IMR-90 (cell line): Measurements from ENCODE around the gene TSPEAR. TPM values are rescaled to one million over a fixed set of nuclear protein-coding genes. Genes with fewer than 3 reads are reported as not detected.

Source experiments
- ATAC-seq: fragments of 200-7000 bp; cut with Tn5 transposase; 2 replicates; pipeline ENCODE4 v1.9.1; 2020; ENCODE audit warnings: low read depth, mild to moderate bottlenecking, moderate library complexity
- BruUV-seq: library from RNA; stranded (reverse); fragments of 400-500 nt; replicated peaks from 2 replicates; lab custom pipeline; 2021; lab: Mats Ljungman, UMichigan
- CTCF ChIA-PET: fragments of 300-600 bp; formaldehyde crosslinking; extraction: SDS; loops from one replicate; lab custom pipeline; 2021; ENCODE audit warnings: antibody characterized with exemption; lab: Yijun Ruan, JAX
- POLR2A ChIA-PET: fragments of 300-600 bp; sonication (Branson Sonifier 250); formaldehyde crosslinking; loops from one replicate; lab custom pipeline; 2022; ENCODE audit warnings: antibody characterized with exemption; ENCODE audit not compliant: unreplicated experiment; lab: Charles Lee
- DNase-seq: peaks from one replicate; pipeline ENCODE4 v3.0.0; 2013
- H2AFZ ChIP-seq: replicated peaks from 2 replicates; pipeline ENCODE3; 2013; ENCODE audit warnings: low read length, mild to moderate bottlenecking; ENCODE audit not compliant: poor library complexity
- H2AK5ac ChIP-seq: 2 replicates; pipeline ENCODE4 v1.6.1; 2013; ENCODE audit warnings: low read depth, low read length, inconsistent platforms
- H2AK9ac ChIP-seq: replicated peaks from 2 replicates; pipeline ENCODE3; 2013; ENCODE audit warnings: mild to moderate bottlenecking, low read depth, low read length, moderate library complexity; ENCODE audit not compliant: poor library complexity
- H2BK120ac ChIP-seq: 2 replicates; pipeline ENCODE4 v1.6.1; 2013; ENCODE audit warnings: low read depth, low read length, inconsistent platforms
- H2BK15ac ChIP-seq: 3 replicates; pipeline ENCODE4 v1.6.1; 2013; ENCODE audit warnings: low read depth, low read length, inconsistent platforms
- H2BK20ac ChIP-seq: 2 replicates; pipeline ENCODE4 v1.6.1; 2013; ENCODE audit warnings: low read depth, mild to moderate bottlenecking, inconsistent platforms, low read length, moderate library complexity
- H2BK5ac ChIP-seq: 2 replicates; pipeline ENCODE4 v1.6.1; 2013; ENCODE audit warnings: mild to moderate bottlenecking, low read depth, low read length, inconsistent platforms; ENCODE audit not compliant: poor library complexity, severe bottlenecking
- H3K14ac ChIP-seq: replicated peaks from 2 replicates; pipeline ENCODE4 v1.6.1; 2013; ENCODE audit warnings: low read depth, low read length, inconsistent platforms
- H3K18ac ChIP-seq: 2 replicates; pipeline ENCODE4 v1.6.1; 2013; ENCODE audit warnings: low read depth, low read length, control low read depth
- H3K23ac ChIP-seq: 2 replicates; pipeline ENCODE4 v1.6.1; 2013; ENCODE audit warnings: low read depth, low read length, inconsistent platforms
- H3K27ac ChIP-seq: 2 replicates; pipeline ENCODE4 v1.5.1; 2013; ENCODE audit warnings: mild to moderate bottlenecking, control low read depth, low read length; ENCODE audit not compliant: insufficient read depth
- H3K27me3 ChIP-seq: 2 replicates; pipeline ENCODE4 v1.6.1; 2013; ENCODE audit warnings: low read length; ENCODE audit not compliant: control insufficient read depth, insufficient read depth
- H3K36me3 ChIP-seq: 2 replicates; pipeline ENCODE4 v1.6.1; 2013; ENCODE audit warnings: low read length, mixed read lengths; ENCODE audit not compliant: control insufficient read depth, insufficient read depth
- H3K4ac ChIP-seq: 2 replicates; pipeline ENCODE4 v1.6.1; 2013; ENCODE audit warnings: low read depth, low read length, inconsistent platforms
- H3K4me1 ChIP-seq: 2 replicates; pipeline ENCODE4 v1.6.1; 2013; ENCODE audit warnings: low read length, mixed read lengths; ENCODE audit not compliant: control insufficient read depth, insufficient read depth
- H3K4me2 ChIP-seq: 2 replicates; pipeline ENCODE4 v1.6.1; 2013; ENCODE audit warnings: low read depth, mild to moderate bottlenecking, control low read depth, low read length, moderate library complexity
- H3K4me3 ChIP-seq: 2 replicates; pipeline ENCODE4 v1.5.1; 2013; ENCODE audit warnings: low read depth, mild to moderate bottlenecking, control low read depth, low read length, moderate library complexity; ENCODE audit not compliant: insufficient read depth
- H3K56ac ChIP-seq: 2 replicates; pipeline ENCODE4 v1.6.1; 2013; ENCODE audit warnings: low read length, inconsistent platforms; ENCODE audit not compliant: insufficient read depth; ENCODE audit errors: extremely low read depth
- H3K79me1 ChIP-seq, 2 experiments: 2 replicates each; pipeline ENCODE4 v1.6.1; 2013; ENCODE audit warnings: low read length in 2 of 2, inconsistent platforms in 1 of 2, low read depth in 1 of 2
- H3K9ac ChIP-seq: 2 replicates; pipeline ENCODE4 v1.6.1; 2013; ENCODE audit warnings: low read depth, low read length, control low read depth
- H3K9me1 ChIP-seq: 2 replicates; pipeline ENCODE4 v1.6.1; 2013; ENCODE audit warnings: low read length, inconsistent platforms; ENCODE audit not compliant: insufficient read depth
- H3K9me3 ChIP-seq: 2 replicates; pipeline ENCODE4 v1.6.1; 2013; ENCODE audit warnings: low read length; ENCODE audit not compliant: control insufficient read depth, insufficient read depth
- H4K20me1 ChIP-seq: 2 replicates; pipeline ENCODE4 v1.6.1; 2013; ENCODE audit warnings: low read length, inconsistent platforms; ENCODE audit not compliant: insufficient read depth
- H4K5ac ChIP-seq: 2 replicates; pipeline ENCODE4 v1.6.1; 2013; ENCODE audit warnings: mild to moderate bottlenecking, low read depth, low read length, control low read depth
- H4K8ac ChIP-seq, 2 experiments: 2 replicates each; pipeline ENCODE4 v1.6.1; 2013; ENCODE audit warnings: low read depth in 2 of 2, low read length in 2 of 2, control low read depth in 1 of 2, inconsistent platforms in 1 of 2
- H4K91ac ChIP-seq: 2 replicates; pipeline ENCODE4 v1.6.1; 2013; ENCODE audit warnings: low read depth, low read length, inconsistent platforms; ENCODE audit not compliant: insufficient read depth
- BHLHE40 ChIP-seq: fragments of 150-350 bp; IDR thresholded peaks from 2 replicates; pipeline ENCODE4 v1.6.1; 2016; ENCODE audit warnings: mild to moderate bottlenecking, low read depth, low read length
- CEBPB ChIP-seq: IDR thresholded peaks from 2 replicates; pipeline ENCODE4 v1.6.1; 2012; ENCODE audit warnings: low read depth, low read length, improper control_type of control experiment
- CHD1 ChIP-seq: IDR thresholded peaks from 2 replicates; pipeline ENCODE4 v1.6.1; 2012; ENCODE audit warnings: low read depth, low read length, improper control_type of control experiment
- FOS ChIP-seq: fragments of 150-350 bp; IDR thresholded peaks from 2 replicates; pipeline ENCODE4 v1.6.1; 2016; ENCODE audit warnings: low read depth, low read length
- MAFK ChIP-seq: IDR thresholded peaks from 2 replicates; pipeline ENCODE4 v1.6.1; 2012; ENCODE audit warnings: low read depth, low read length, improper control_type of control experiment
- MAZ ChIP-seq: IDR thresholded peaks from 2 replicates; pipeline ENCODE4 v1.6.1; 2012; ENCODE audit warnings: low read depth, mild to moderate bottlenecking, low read length, improper control_type of control experiment, moderate library complexity, borderline replicate concordance
- MXI1 ChIP-seq: IDR thresholded peaks from 2 replicates; pipeline ENCODE4 v1.6.1; 2012; ENCODE audit warnings: low read depth, mild to moderate bottlenecking, low read length, moderate library complexity, borderline replicate concordance
- NFE2L2 ChIP-seq: fragments of 150-350 bp; IDR thresholded peaks from 2 replicates; pipeline ENCODE4 v1.6.1; 2016; ENCODE audit warnings: low read depth, mild to moderate bottlenecking, low read length
- POLR2A ChIP-seq: IDR thresholded peaks from 2 replicates; pipeline ENCODE4 v1.6.1; 2012; ENCODE audit warnings: mild to moderate bottlenecking, low read depth, low read length
- RAD21 ChIP-seq: IDR thresholded peaks from 2 replicates; pipeline ENCODE4 v1.6.1; 2012; ENCODE audit warnings: low read length, improper control_type of control experiment
- RCOR1 ChIP-seq: IDR thresholded peaks from 2 replicates; pipeline ENCODE4 v1.6.1; 2012; ENCODE audit warnings: mild to moderate bottlenecking, low read length, improper control_type of control experiment; ENCODE audit not compliant: insufficient replicate concordance
- RFX5 ChIP-seq: IDR thresholded peaks from 2 replicates; pipeline ENCODE4 v1.8.0; 2012; ENCODE audit warnings: low read depth, mild to moderate bottlenecking, low read length, moderate library complexity
- SMC3 ChIP-seq: fragments of 150-350 bp; IDR thresholded peaks from 2 replicates; pipeline ENCODE4 v1.6.1; 2016; ENCODE audit warnings: low read depth, mild to moderate bottlenecking, antibody characterized with exemption, low read length, moderate library complexity
- WGBS, 2 experiments: methylation state at CpG; one replicate each; pipeline versions ENCODE4 v1.1.5 to v1.1.7; 2013; ENCODE audit warnings: missing lambda C conversion rate in 2 of 2; ENCODE audit not compliant: insufficient read length in 1 of 2; ENCODE audit errors: extremely low coverage in 2 of 2; 5-methylcytosine and 5-hydroxymethylcytosine counted together
- dilution Hi-C: fragments of 300-500 bp; cut with HindIII; formaldehyde crosslinking; loops from one replicate; pipeline ENCODE4 v1.14.3; 2018; ENCODE audit warnings: low sequenced_read_pairs; ENCODE audit not compliant: unreplicated experiment
- in situ Hi-C: fragments of 300-500 bp; cut with MboI; formaldehyde crosslinking; loops from 3 replicates; pipeline ENCODE4 v1.14.3; 2019; ENCODE audit warnings: low sequenced_read_pairs, inconsistent platforms, mixed read lengths
- intact Hi-C: fragments of 100-400 bp; cut with micrococcal nuclease; formaldehyde crosslinking; loops from 2 replicates; pipeline ENCODE4 v1.10.0; 2022
- polyA plus RNA-seq, 3 experiments: library from polyadenylated mRNA; depleted of rRNA; stranded (reverse); fragments of >200 nt; gene quantifications; 2 replicates each; pipeline ENCODE4 v1.2.3, GENCODE V29; 2012; ENCODE audit warnings: low replicate concordance in 1 of 3
- total RNA-seq: library from RNA; depleted of rRNA; stranded (reverse); fragments of >200 nt; gene quantifications from 2 replicates; pipeline ENCODE4 v1.2.3, GENCODE V29; 2012
- TF ChIP-seq, protein P1 (sequence below): fragments of 150-350 bp; IDR thresholded peaks from 2 replicates; pipeline ENCODE4 v1.6.1; 2016; ENCODE audit warnings: low read depth, mild to moderate bottlenecking, low read length, moderate library complexity, borderline replicate concordance
- TF ChIP-seq, protein P2 (sequence below): fragments of 150-350 bp; IDR thresholded peaks from 2 replicates; pipeline ENCODE4 v1.6.1; 2017; ENCODE audit warnings: mild to moderate bottlenecking, antibody characterized with exemption, low read length, low read depth
- TF ChIP-seq, protein P3 (sequence below): conservative IDR thresholded peaks from 2 replicates; pipeline ENCODE4 v1.5.1; 2012; ENCODE audit warnings: mild to moderate bottlenecking, low read depth, low read length, improper control_type of control experiment

The TSPEAR gene
- total and polyA plus RNA-seq, 2 of the 4 experiments (the other 2 are of a cell fraction) = not detected

DNA sequence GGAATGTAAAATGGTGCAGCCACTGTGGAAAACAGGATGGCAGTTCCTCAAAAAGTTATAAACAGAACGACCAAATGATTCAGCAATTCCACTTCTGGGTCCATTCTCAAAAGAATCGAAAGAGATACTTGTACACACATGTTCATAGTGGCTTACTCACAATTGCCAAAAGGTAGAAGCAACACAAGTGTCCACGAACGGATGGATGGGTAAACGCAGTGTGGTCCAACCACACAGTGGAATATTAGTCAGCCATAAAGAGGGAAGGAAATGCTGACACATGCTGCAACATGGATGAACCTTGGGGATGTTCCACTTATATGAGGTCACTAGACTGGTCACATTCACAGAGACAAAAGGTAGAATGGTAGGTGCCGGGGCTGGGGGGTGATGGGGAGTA lies 176.7 kb downstream of the TSPEAR start:
- no peak overlapping the region for H4K5ac ChIP-seq
- H3K4me2 ChIP-seq = no peak overlapping the region
- H2BK20ac ChIP-seq = no peak overlapping the region
- H2AK5ac ChIP-seq = no peak overlapping the region
- no peak overlapping the region for H3K4ac ChIP-seq
- no peaks in the 10 kb centered on the region for H3K9me1 ChIP-seq
- H4K91ac ChIP-seq = no peak overlapping the region
- 0 out of 2 replicates have a peak, but pooled peaks cover 2% of the 10 kb centered on the region for H3K27me3 ChIP-seq
- no peaks in the 10 kb centered on the region for H3K79me1 ChIP-seq
- ATAC-seq (no peak), DNase-seq (no peak)
- H3K56ac ChIP-seq = no peak overlapping the region
- no peak overlapping the region for H3K18ac ChIP-seq
- H3K4me3 ChIP-seq = no peak overlapping the region
- no peak overlapping the region for H2BK15ac ChIP-seq
- no peaks in the 10 kb centered on the region for H3K36me3 ChIP-seq
- H4K20me1 ChIP-seq = no peaks in the 10 kb centered on the region
- no peak overlapping the region for H2AFZ ChIP-seq
- ChIA-PET CTCF (no interaction called here), POLR2A (no interaction called here)
- intact Hi-C loops (no loop called here), dilution Hi-C loops (no loop called here), in situ Hi-C loops (no loop called here)
- no peak overlapping the region for H2AK9ac ChIP-seq
- no peak overlapping the region for H3K9ac ChIP-seq
- H4K8ac ChIP-seq = no peak overlapping the region
- H3K27ac ChIP-seq = no peak overlapping the region
- TF ChIP-seq RCOR1 (no peak), POLR2A (no peak), MAFK (no peak), NFE2L2 (no peak), FOS (no peak), RAD21 (no peak), CEBPB (no peak), CHD1 (no peak), BHLHE40 (no peak), SMC3 (no peak), RFX5 (no peak), MAZ (no peak), MXI1 (no peak)
- TF ChIP-seq, protein P1, sequence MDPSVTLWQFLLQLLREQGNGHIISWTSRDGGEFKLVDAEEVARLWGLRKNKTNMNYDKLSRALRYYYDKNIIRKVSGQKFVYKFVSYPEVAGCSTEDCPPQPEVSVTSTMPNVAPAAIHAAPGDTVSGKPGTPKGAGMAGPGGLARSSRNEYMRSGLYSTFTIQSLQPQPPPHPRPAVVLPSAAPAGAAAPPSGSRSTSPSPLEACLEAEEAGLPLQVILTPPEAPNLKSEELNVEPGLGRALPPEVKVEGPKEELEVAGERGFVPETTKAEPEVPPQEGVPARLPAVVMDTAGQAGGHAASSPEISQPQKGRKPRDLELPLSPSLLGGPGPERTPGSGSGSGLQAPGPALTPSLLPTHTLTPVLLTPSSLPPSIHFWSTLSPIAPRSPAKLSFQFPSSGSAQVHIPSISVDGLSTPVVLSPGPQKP = no peak
- TF ChIP-seq, protein P2, sequence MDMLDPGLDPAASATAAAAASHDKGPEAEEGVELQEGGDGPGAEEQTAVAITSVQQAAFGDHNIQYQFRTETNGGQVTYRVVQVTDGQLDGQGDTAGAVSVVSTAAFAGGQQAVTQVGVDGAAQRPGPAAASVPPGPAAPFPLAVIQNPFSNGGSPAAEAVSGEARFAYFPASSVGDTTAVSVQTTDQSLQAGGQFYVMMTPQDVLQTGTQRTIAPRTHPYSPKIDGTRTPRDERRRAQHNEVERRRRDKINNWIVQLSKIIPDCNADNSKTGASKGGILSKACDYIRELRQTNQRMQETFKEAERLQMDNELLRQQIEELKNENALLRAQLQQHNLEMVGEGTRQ = no peak
- TF ChIP-seq, protein P3, sequence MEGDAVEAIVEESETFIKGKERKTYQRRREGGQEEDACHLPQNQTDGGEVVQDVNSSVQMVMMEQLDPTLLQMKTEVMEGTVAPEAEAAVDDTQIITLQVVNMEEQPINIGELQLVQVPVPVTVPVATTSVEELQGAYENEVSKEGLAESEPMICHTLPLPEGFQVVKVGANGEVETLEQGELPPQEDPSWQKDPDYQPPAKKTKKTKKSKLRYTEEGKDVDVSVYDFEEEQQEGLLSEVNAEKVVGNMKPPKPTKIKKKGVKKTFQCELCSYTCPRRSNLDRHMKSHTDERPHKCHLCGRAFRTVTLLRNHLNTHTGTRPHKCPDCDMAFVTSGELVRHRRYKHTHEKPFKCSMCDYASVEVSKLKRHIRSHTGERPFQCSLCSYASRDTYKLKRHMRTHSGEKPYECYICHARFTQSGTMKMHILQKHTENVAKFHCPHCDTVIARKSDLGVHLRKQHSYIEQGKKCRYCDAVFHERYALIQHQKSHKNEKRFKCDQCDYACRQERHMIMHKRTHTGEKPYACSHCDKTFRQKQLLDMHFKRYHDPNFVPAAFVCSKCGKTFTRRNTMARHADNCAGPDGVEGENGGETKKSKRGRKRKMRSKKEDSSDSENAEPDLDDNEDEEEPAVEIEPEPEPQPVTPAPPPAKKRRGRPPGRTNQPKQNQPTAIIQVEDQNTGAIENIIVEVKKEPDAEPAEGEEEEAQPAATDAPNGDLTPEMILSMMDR = no peak
- no TSS peak for BruUV-seq
- H3K14ac ChIP-seq = no peak overlapping the region
- no peaks in the 10 kb centered on the region for H3K4me1 ChIP-seq
- H2BK5ac ChIP-seq = no peak overlapping the region
- H3K9me3 ChIP-seq = peaks cover 9% of the 10 kb centered on the region; the same call in 1 of the 2 replicates
- 100% methylated on average over 4 of the region's 6 CpGs; no CpG with 5 or more reads in 1 of the 2 experiments for WGBS, 2 experiments
- no peak overlapping the region for H3K23ac ChIP-seq
- H2BK120ac ChIP-seq = no peak overlapping the region
